Testis (tissue), 3 donors: ENCODE data around the gene NME2. TPM values are rescaled to one million over a fixed set of nuclear protein-coding genes. Genes with fewer than 3 reads are reported as not detected.

Experiments
- DNase-seq: peaks from one replicate; pipeline ENCODE4 v3.0.0-alpha.2; 2019
- H3K27ac ChIP-seq, 2 donors: fragments of 200-600 bp; sonication (generic); one replicate each; pipeline ENCODE4 v1.5.1; 2019
- H3K27me3 ChIP-seq: fragments of 200-600 bp; sonication (generic); one replicate; pipeline ENCODE4 v1.5.1; 2019
- H3K36me3 ChIP-seq: fragments of 200-600 bp; sonication (generic); one replicate; pipeline ENCODE4 v1.5.1; 2017; ENCODE audit warnings: low read depth; ENCODE audit errors: missing control alignments
- H3K4me1 ChIP-seq: fragments of 200-600 bp; sonication (generic); one replicate; pipeline ENCODE4 v1.5.1; 2019
- H3K4me3 ChIP-seq, 2 donors: fragments of 200-600 bp; sonication (generic); one replicate each; pipeline ENCODE4 v1.5.1; 2017 to 2019
- H3K9me3 ChIP-seq: fragments of 200-600 bp; sonication (generic); one replicate; pipeline ENCODE4 v1.5.1; 2017
- POLR2A ChIP-seq: fragments of 450-650 bp; IDR thresholded peaks from one replicate; pipeline ENCODE4 v1.6.1; 2017; ENCODE audit warnings: antibody characterized with exemption, mild to moderate bottlenecking, moderate library complexity
- WGBS, 2 donors: methylation state at CpG; one replicate each; pipeline ENCODE4 v1.1.5; 2018; 5-methylcytosine and 5-hydroxymethylcytosine counted together
- intact Hi-C: fragments of 100-400 bp; cut with DNase I; formaldehyde crosslinking; loops from one replicate; pipeline ENCODE4 v1.15.1; 2023; ENCODE audit warnings: low total_unique reads
- polyA plus RNA-seq: library from polyadenylated mRNA; stranded (reverse); fragments of 350-450 nt; fragmentation: Illumina TruSeq; extraction: RNeasy Lipid Tissue Mini Kit (QIAGEN cat#74804); gene quantifications from one replicate; pipeline ENCODE4 v1.2.3, GENCODE V29; 2014; ENCODE audit warnings: low read depth, low replicate concordance; ENCODE audit not compliant: insufficient read depth
- total RNA-seq, 2 donors: library from RNA; depleted of rRNA; stranded (reverse); fragments of >200 nt; gene quantifications; one replicate each; pipeline ENCODE4 v1.2.3, GENCODE V29; 2016
- TF ChIP-seq, protein P1 (sequence below), 3 experiments: fragments of 450-650 bp in 2 of 3; fragments of 200-600 bp in 1 of 3; sonication (generic) in 1 of 3; IDR thresholded peaks; one replicate each; pipeline ENCODE4 v1.5.1; 2016 to 2019; ENCODE audit warnings: antibody characterized with exemption in 3 of 3, mild to moderate bottlenecking in 2 of 3, moderate library complexity in 1 of 3

NME2 gene
- total and polyA plus RNA-seq, 3 donors from 2014 or later, result 105 to 196 (median 169) TPM

DNA sequence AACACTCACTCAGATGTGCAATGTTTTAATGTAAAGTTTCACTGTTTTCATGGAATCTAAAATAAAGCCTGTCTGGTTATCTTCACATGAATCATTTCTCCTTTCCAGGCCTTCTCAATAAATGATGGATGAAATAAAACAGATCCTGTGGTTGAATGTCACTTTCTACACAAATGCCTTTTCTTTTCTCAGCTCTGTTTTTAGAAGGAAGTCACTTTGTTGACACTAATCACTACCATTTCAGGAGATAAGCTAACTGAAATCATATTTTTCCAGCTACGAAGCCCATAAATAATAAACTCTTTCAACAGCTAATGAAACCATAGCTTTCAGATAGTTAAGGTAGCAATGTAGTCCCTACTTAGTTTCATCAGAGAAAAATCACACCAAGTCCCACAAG lies 17.9 kb downstream of the NME2 start:
- DNase-seq, result no peak
- intact Hi-C loops, result no loop called here
- no peaks in the 10 kb centered on the region for H3K9me3 ChIP-seq
- H3K27me3 ChIP-seq, result no peaks in the 10 kb centered on the region
- H3K4me3 ChIP-seq, result no peak overlapping the region
- no peak overlapping the region for H3K27ac ChIP-seq
- WGBS, 2 donors, result 70 to 71% methylated on average over 1 of the region's 1 CpG
- no peaks in the 10 kb centered on the region for H3K36me3 ChIP-seq
- no peaks in the 10 kb centered on the region for H3K4me1 ChIP-seq
- TF ChIP-seq, protein P1, sequence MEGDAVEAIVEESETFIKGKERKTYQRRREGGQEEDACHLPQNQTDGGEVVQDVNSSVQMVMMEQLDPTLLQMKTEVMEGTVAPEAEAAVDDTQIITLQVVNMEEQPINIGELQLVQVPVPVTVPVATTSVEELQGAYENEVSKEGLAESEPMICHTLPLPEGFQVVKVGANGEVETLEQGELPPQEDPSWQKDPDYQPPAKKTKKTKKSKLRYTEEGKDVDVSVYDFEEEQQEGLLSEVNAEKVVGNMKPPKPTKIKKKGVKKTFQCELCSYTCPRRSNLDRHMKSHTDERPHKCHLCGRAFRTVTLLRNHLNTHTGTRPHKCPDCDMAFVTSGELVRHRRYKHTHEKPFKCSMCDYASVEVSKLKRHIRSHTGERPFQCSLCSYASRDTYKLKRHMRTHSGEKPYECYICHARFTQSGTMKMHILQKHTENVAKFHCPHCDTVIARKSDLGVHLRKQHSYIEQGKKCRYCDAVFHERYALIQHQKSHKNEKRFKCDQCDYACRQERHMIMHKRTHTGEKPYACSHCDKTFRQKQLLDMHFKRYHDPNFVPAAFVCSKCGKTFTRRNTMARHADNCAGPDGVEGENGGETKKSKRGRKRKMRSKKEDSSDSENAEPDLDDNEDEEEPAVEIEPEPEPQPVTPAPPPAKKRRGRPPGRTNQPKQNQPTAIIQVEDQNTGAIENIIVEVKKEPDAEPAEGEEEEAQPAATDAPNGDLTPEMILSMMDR (IDR thresholded peaks at IDR 0.05), result no peak
- TF ChIP-seq POLR2A, result no peak

DNA sequence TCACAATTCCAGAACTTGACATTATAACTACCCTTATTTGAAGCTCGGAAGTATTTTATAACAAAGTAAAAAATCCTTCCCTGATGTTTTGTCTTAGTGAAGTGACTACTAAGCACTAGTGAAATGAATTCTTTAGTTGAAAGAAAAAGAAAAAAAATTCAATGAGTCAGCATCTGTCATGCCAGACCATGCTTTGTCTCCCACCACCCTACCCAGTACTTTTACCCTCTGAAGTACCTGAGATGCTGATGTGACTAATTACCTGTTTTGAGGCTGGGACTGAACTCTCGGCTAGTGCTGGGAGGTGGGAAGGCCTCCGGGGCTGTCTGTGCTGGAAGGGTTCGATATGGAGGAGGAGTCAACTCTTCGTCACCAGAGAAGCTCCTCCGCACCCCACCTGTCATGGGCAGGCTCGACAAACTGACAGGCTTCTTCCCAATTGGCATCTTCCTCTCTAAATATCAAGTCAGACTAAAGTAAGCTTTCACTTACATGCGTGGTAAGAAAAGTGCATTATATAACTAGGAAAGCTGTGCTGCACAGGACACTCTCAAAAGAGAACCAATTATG lies 19.6 kb downstream of the NME2 start:
- intact Hi-C loops, result no loop called here
- no peaks in the 10 kb centered on the region for H3K36me3 ChIP-seq
- DNase-seq, result no peak
- no peaks in the 10 kb centered on the region for H3K9me3 ChIP-seq
- H3K27me3 ChIP-seq, result no peaks in the 10 kb centered on the region
- 90 to 92% methylated on average over 8 of the region's 8 CpGs for WGBS, 2 donors
- TF ChIP-seq, protein P1 (IDR thresholded peaks at IDR 0.05), result no peak
- no peak for TF ChIP-seq POLR2A
- H3K27ac ChIP-seq, result no peak overlapping the region
- no peak overlapping the region for H3K4me3 ChIP-seq
- no peaks in the 10 kb centered on the region for H3K4me1 ChIP-seq

DNA sequence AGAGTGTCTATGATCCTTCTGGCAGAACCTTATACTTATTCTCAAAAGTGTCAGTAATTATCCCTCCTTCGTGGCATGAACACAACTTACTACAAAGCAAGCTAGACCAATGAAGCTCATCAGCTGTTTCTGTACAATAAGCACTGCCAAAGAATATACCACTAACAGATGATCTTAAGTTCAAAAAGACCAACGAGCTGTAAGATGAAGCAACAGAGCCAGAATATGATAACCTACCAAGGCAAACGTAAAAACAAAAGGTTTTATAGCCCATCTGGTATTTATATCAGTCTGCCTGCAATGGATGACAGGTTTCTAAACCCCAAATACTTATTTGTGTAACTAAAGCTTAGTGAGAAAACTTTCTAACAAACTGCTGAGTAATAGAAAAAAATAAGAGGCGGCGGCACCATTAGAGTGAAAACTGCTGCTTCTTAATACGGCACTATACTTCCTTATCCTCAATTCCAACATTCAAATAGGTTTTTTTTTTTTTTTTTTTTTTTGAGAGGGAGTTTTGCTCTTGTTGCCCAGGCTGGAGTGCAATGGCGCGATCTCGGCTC lies 22.1 kb downstream of the NME2 start:
- no peak overlapping the region for H3K27ac ChIP-seq
- H3K36me3 ChIP-seq, result no peaks in the 10 kb centered on the region
- intact Hi-C loops, result no loop called here
- no peaks in the 10 kb centered on the region for H3K4me1 ChIP-seq
- H3K9me3 ChIP-seq, result no peaks in the 10 kb centered on the region
- H3K4me3 ChIP-seq, result no peak overlapping the region
- 83 to 84% methylated on average over 9 of the region's 9 CpGs for WGBS, 2 donors
- no peak for DNase-seq
- no peaks in the 10 kb centered on the region for H3K27me3 ChIP-seq
- no peak for TF ChIP-seq POLR2A
- TF ChIP-seq, protein P1 (IDR thresholded peaks at IDR 0.05), result no peak

- no peaks in the 10 kb centered on the region for H3K36me3 ChIP-seq
- H3K4me1 ChIP-seq, result no peaks in the 10 kb centered on the region
- DNase-seq, result no peak
- no peak overlapping the region for H3K27ac ChIP-seq
- intact Hi-C loops, result no loop called here
- no peak overlapping the region for H3K4me3 ChIP-seq
- no peaks in the 10 kb centered on the region for H3K27me3 ChIP-seq
- H3K9me3 ChIP-seq, result no peaks in the 10 kb centered on the region
- TF ChIP-seq, protein P1 (IDR thresholded peaks at IDR 0.05), result no peak
- no peak for TF ChIP-seq POLR2A
Measured at GRCh38 chr17:51189162-51189561, 23.0 kb downstream of the NME2 start.

DNA sequence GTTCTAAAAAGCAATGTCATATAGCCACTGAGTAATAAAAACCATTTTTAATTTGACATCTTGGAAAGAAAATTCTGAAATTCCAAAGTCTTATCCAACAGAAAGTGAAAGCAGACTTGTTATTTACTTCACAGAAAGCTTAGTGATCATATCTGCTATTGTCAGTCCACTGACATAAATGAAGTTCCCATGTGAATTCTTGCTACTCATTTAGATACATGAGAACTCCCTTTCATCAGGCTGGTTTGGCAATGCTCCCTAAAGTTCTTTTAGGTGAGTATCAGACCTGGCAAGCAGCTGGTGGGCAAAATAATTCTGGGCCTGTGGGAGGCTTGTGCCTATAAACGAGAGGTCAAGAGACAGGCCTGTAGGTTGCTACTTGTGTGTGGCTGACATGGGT lies 23.4 kb downstream of the NME2 start:
- Histone ChIP-seq H3K4me1 (no peaks in the 10 kb centered on the region), H3K4me3 (no peak overlapping the region), H3K27ac (no peak overlapping the region), H3K27me3 (no peaks in the 10 kb centered on the region), H3K9me3 (no peaks in the 10 kb centered on the region), H3K36me3 (no peaks in the 10 kb centered on the region)
- WGBS, 2 donors, result 50 to 71% methylated on average over 1 of the region's 1 CpG
- intact Hi-C loops, result no loop called here
- no peak for DNase-seq
- TF ChIP-seq, protein P1 (IDR thresholded peaks at IDR 0.05), result no peak
- no peak for TF ChIP-seq POLR2A
